ENCODE measurements around the gene LYPD1. TPM values are rescaled to one million over a fixed set of nuclear protein-coding genes. Genes with fewer than 3 reads are reported as not detected.

LYPD1 gene
- total and polyA plus RNA-seq, 9 of the 15 experiments (the other 6 are each of a cell fraction or from before 2014, with no cell fraction given), result not detected

DNA sequence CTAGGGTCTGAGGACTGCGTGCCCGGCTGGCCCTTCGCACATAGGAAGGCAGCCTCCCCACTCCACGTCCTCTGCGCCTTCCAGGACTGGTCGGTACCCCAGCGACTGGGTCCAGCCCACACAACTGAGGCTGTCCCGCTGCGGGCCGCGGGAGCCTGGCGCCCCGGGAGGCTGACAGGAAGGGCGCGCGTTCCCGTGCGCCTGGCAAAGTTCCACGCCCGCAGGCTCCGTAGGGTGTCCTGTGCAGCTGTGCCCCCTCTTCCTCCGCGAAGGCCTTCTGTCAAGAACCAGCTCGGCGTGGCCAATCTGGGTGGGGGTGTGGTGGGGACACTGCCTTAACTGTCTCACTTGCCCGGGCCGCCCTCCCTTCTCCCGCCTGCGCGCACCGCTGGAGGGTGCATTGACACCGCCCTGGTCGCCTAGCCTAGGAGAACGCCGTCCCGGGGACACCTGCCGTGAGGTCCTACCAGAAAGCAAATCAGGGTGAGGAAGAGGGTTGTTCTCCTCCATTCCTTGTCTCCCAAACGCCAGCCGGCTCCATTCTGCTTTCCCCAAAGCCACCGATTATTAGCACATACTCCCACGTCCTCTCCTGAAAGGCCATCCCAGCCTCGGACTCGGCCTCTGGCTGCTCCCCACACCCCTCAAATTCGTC is 618 bp upstream of the LYPD1 start:
- intact Hi-C loops (cut with micrococcal nuclease), result no loop called here
- ATAC-seq (no peak), DNase-seq (ENCODE audit: extremely low read depth in 1 of 4, low spot score in 3 of 4) (no peak), FAIRE-seq (no peak)
- H3K9me1 ChIP-seq (ENCODE audit: control insufficient read depth, insufficient read depth, low read length), result no peaks in the 10 kb centered on the region
- peaks cover 2 to 21% of the 10 kb centered on the region in 2 experiments; a peak in 3 of 5 replicates for H3K27me3 ChIP-seq (ENCODE audit: control insufficient read depth in 2 of 2, insufficient read depth in 2 of 2, low read length in 2 of 2)
- 5% methylated on average over 17 of the region's 44 CpGs for WGBS (ENCODE audit: insufficient coverage, low coverage, missing lambda C conversion rate)
- ChIA-PET POLR2A (interaction anchor here (0.6 kb wide), 1 partner anchor 1001 kb away, joined by 3 read pairs; no protein-coding TSS in a partner anchor), CTCF (ENCODE audit: low intra/inter-chr PET ratio) (no interaction called here)
- H2AFZ ChIP-seq (ENCODE audit: low read depth, low read length), result no peak overlapping the region
- no peaks in the 10 kb centered on the region for H4K20me1 ChIP-seq (replicated peaks; ENCODE audit: control insufficient read depth, insufficient read depth, low read length)
- no peaks in the 10 kb centered on the region for H3K9me3 ChIP-seq (replicated peaks; ENCODE audit: control insufficient read depth, insufficient read depth, low read depth, low read length)
- no peak overlapping the region for H3K4me2 ChIP-seq (ENCODE audit: insufficient read depth, low read length)
- no peaks in the 10 kb centered on the region for H3K79me2 ChIP-seq (ENCODE audit: control insufficient read depth, insufficient read depth, low read length)
- peaks cover 0 to 12% of the 10 kb centered on the region in 2 experiments; a peak in 1 of 5 replicates for H3K4me1 ChIP-seq (replicated peaks in 1 of 2; ENCODE audit: control insufficient read depth in 2 of 2, insufficient read depth in 2 of 2, low read length in 2 of 2)
- H3K36me3 ChIP-seq (ENCODE audit: control insufficient read depth, insufficient read depth, low read length), result no peaks in the 10 kb centered on the region
- no peak overlapping the region for H3K27ac ChIP-seq (ENCODE audit: extremely low read depth, low read depth, low read length)
- in situ Hi-C loops (cut with MboI), result no loop called here
- BruUV-seq (replicated peaks), result no TSS peak
- H3K9ac ChIP-seq (ENCODE audit: insufficient read depth in 1 of 2, low read depth in 2 of 2, low read length in 2 of 2), result no peak overlapping the region
- no peak overlapping the region for H3K4me3 ChIP-seq
- TF ChIP-seq ATF4 (CRISPR knock-in tag; IDR thresholded peaks at IDR 0.05), result no peak
- no peak for TF ChIP-seq POLR2A (conservative IDR thresholded peaks at IDR 0.05)
- TF ChIP-seq THAP12 (CRISPR knock-in tag; IDR thresholded peaks at IDR 0.05), result no peak
- TF ChIP-seq C11orf30 (IDR thresholded peaks at IDR 0.05; ENCODE audit: low read depth), result no peak
- TF ChIP-seq ZNF512 (tag; IDR thresholded peaks at IDR 0.05), result no peak
- TF ChIP-seq LARP7 (IDR thresholded peaks at IDR 0.05), result no peak
- no peak for TF ChIP-seq SMARCC2 (IDR thresholded peaks at IDR 0.05; ENCODE audit: low read depth)
- TF ChIP-seq, protein P1, sequence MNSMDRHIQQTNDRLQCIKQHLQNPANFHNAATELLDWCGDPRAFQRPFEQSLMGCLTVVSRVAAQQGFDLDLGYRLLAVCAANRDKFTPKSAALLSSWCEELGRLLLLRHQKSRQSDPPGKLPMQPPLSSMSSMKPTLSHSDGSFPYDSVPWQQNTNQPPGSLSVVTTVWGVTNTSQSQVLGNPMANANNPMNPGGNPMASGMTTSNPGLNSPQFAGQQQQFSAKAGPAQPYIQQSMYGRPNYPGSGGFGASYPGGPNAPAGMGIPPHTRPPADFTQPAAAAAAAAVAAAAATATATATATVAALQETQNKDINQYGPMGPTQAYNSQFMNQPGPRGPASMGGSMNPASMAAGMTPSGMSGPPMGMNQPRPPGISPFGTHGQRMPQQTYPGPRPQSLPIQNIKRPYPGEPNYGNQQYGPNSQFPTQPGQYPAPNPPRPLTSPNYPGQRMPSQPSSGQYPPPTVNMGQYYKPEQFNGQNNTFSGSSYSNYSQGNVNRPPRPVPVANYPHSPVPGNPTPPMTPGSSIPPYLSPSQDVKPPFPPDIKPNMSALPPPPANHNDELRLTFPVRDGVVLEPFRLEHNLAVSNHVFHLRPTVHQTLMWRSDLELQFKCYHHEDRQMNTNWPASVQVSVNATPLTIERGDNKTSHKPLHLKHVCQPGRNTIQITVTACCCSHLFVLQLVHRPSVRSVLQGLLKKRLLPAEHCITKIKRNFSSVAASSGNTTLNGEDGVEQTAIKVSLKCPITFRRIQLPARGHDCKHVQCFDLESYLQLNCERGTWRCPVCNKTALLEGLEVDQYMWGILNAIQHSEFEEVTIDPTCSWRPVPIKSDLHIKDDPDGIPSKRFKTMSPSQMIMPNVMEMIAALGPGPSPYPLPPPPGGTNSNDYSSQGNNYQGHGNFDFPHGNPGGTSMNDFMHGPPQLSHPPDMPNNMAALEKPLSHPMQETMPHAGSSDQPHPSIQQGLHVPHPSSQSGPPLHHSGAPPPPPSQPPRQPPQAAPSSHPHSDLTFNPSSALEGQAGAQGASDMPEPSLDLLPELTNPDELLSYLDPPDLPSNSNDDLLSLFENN (IDR thresholded peaks at IDR 0.05; ENCODE audit: low read depth in 2 of 2, low read length in 2 of 2), result no peak
- TF ChIP-seq SREBF2 (CRISPR knock-in tag; IDR thresholded peaks at IDR 0.05), result no peak
- no peak for TF ChIP-seq PHF8 (IDR thresholded peaks at IDR 0.05; ENCODE audit: borderline replicate concordance, low read length)
- TF ChIP-seq ERF (CRISPR knock-in tag; IDR thresholded peaks at IDR 0.05), result no peak
- no peak for TF ChIP-seq BDP1 (IDR thresholded peaks at IDR 0.05; ENCODE audit: insufficient read depth, insufficient read length)
- TF ChIP-seq U2AF1 (optimal IDR thresholded peaks at IDR 0.05; ENCODE audit: low read depth, low read length), result no peak
